ENCODE data around the gene TMEM266.

TMEM266 gene

DNA sequence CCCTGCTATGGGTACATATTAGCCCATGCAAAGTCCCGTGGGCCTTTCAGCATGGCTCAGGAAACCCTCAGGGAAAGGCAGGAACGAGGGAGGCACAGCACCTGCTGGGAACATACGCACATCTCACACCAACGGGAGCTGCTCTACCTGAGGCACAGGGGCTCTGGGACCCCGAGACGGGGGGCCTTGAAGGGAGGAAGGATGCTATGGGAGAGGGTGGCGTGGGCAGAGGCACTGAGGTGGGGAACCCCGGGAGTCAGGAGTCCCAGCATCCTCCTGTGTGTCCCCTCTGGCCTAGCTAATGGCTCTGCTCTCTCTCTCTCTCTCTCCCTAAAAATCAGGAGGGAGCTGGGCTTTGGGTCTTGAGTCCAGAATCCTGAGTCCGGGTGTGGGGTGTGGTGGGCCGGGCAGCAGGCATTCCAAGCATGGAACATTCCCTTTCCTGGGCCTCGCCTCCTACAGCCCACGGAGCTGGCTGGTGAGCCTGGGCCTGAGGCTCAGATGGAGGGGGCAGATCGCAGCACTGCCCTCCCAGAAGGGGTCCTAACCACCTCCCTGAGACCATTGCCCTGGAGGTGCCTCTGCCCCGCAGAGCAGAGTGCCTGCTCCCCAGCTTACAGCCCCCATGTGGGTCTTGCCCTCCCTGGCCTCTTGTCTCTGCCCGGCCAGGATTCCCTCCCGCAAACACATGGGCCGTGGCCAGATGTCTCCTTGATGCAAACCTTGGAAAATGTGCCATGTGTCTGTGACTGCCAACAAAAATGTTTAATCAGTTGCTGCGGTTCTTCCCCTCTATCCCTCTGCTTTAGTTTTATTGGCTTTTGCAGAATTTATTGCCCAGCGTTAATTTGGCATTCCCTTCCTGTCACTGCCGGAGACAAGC is 101.6 kb downstream of the TMEM266 start:
- no peak for DNase-seq (ENCODE audit: low read depth, low spot score)

DNA sequence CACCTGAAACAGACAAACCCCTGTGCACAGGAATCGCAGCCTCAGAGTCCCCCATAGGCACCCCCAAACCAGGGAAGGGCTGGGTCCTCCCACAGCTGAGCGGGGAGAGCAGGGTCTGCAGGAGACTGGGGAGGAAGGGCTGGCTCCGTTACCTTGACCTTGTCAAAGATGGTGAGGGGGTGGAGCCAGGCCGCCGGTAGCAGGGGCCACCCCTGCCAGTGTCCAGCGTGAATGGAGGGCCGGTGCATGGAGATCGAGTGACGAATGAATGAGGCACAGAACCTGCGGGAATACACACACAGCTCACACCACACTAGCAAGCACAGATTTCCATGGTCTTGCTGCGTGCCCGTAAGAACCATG is 102.2 kb downstream of the TMEM266 start:
- no peak for DNase-seq (ENCODE audit: low read depth, low spot score)

- DNase-seq (ENCODE audit: low read depth, low spot score) = no peak
Measured at GRCh38 chr15:76162784-76163456, 103.1 kb downstream of the TMEM266 start.

DNA sequence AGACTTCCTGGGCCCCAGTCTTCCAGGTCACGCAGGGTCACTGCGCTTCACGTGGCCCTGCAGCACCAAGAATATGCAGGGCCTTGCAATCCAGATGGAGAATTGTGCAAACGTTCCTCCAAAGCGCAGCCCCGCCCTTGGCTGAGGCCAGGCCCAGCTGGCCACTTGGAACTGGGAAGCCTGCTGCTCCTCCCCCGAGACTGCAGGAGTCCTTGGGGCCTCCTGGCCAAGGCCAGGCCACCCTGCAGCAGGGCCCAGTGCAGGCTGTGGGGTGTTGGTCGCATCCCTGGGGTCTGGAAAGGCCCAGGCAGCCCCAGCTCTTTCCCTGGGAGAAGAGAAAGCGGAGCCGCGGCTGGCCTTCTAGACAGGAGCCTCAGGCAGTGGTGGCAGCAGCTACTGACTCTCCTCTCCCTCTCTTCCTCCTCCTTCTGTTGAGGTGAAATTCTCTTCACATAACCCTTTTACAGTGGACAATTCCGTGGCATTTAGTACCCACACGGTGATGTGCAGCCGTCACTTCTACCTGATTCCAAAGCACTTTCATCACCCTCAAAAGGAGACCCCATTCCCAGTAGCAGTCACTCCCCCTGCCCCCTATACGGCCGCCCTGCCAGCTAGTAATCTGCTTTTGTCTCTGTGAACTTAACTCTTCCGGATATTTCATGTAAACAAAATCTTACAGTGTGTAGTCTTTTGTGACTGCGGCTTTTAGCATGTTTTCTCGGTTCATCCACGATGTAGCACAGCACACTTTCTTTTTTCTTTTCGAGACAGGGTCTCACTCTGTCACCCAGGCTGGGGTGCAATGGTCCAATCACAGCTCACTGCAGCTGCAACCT is 103.9 kb downstream of the TMEM266 start:
- no peak for DNase-seq (ENCODE audit: low read depth, low spot score)

GRCh38 chr15:76164602-76165001 is 104.8 kb downstream of the TMEM266 start:
- DNase-seq (ENCODE audit: low read depth, low spot score) = no peak

GRCh38 chr15:76165951-76166350 is 106.2 kb downstream of the TMEM266 start:
- DNase-seq (ENCODE audit: low read depth, low spot score) = no peak

- DNase-seq (ENCODE audit: low read depth, low spot score) = no peak
Measured at GRCh38 chr15:76168237-76168984, 108.6 kb downstream of the TMEM266 start.

- DNase-seq (ENCODE audit: low read depth, low spot score) = no peak
Measured at GRCh38 chr15:76169018-76169417, 109.2 kb downstream of the TMEM266 start.

- no peak for DNase-seq (ENCODE audit: low read depth, low spot score)
Measured at GRCh38 chr15:76169911-76170800, 110.4 kb downstream of the TMEM266 start.

DNA sequence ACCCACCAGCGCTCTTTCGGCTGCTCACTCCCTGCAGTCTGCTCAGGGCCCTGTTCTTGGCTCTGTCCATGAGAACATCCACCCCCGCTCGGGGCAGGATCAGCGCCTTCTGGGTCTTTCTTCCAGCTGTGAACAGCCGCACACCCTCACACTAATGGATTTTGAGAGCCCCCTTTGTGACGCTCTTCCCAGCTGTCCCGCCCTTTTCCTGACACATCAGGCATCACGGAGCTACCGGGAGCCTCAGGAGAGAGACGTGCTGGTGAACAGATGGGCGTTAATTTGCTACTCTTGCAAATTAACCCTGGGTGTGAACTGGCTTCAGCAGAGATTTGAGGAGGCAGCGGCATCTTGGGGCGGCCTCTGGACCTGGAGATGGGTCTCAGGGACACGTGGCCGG is 113.0 kb downstream of the TMEM266 start:
- no peak for DNase-seq (ENCODE audit: low read depth, low spot score)

DNA sequence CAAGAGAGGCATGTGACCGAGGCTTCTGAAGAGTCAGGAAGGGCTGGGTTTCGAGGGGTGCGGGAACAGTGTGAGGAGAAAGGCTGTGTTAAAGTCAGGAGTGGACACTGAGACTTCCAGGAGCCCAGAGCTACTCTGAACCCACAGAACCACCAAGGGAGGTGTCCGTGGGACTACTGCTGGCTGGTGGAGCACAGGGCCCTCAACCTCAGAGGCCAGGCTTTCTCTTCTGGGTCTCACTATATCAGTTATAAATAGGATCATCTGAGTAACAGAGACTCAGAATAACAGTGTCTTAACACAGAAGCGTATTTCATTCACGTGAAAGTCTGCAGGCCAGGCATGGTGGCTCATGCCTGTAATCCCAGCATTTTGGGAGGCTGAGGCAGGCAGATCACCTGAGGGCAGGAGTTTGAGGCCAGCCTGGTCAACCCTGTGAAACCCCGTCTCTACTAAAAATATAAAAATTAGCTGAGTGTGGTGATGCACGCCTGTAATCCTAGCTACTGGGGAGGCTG is 113.6 kb downstream of the TMEM266 start:
- no peak for DNase-seq (ENCODE audit: low read depth, low spot score)

GRCh38 chr15:76174654-76175053 is 114.9 kb downstream of the TMEM266 start:
- no peak for DNase-seq (ENCODE audit: low read depth, low spot score)

DNA sequence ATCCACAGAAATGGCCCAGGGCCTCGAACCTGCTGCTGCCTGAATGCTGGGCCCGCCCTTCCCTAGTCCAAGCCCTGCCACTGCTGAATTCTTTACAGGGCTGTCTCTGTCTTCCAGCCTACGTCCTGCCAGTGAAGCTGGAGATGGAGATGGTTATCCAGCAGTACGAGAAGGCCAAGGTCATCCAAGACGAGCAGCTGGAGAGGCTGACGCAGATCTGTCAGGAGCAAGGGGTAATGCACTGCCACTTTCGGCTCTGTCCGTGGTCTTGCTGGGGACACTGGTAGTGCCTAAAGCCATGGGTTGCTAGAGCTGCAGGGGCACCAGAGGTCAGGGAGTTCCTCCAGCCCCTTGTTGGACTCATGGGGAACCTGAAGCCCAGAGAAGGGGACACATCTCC is 115.7 kb downstream of the TMEM266 start:
- no peak for DNase-seq (ENCODE audit: low read depth, low spot score)

DNA sequence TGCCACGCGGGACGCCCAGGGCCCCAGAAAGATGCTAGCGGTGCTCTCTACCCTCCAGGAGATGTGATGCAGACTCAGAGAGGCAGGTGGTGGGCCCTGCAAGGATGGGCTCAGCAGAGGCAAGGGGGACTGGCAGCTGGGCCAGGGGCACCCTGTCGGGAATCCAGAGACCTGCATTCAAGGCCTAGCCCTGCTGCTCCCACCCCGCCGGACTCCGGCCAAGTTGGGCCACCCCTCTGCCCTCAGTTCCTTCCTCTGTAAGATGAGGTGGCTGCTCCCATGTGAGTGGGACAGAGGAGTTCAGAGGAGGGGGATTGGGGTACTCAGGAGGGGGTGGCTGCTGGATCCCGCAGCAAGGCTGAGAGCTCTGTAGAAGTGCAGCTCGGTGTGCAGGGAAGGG is 116.3 kb downstream of the TMEM266 start:
- DNase-seq (ENCODE audit: low read depth, low spot score) = no peak

DNA sequence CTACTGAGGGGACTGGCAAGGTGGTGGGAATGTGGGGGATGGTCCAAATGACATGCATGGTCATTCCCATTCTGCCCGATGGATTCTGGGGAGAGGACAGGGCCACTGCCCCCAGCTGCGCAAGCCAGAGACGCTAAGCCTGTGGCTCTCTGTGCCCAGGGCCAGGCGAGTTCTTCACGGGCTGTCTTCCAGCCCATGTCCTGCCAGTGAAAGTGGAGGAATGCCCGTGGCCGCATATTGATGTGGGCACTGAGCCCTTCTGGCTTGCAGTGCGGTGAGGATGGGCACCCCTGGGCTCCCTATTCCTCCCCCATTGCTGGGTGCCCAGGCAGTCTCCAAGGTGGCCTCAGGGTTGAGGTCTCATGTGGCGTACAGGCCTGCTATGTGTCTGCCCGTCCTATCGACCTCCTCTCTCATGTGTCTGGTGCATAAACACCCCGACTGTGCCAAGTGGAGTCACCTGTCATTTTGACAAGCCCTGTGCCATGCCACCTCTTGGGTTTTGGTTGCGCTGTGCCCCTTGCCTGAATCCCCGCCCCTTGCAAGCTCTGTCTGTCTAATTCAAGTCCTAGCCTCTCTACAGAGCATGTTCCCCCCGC is 116.8 kb downstream of the TMEM266 start:
- no peak for DNase-seq (ENCODE audit: low read depth, low spot score)

DNA sequence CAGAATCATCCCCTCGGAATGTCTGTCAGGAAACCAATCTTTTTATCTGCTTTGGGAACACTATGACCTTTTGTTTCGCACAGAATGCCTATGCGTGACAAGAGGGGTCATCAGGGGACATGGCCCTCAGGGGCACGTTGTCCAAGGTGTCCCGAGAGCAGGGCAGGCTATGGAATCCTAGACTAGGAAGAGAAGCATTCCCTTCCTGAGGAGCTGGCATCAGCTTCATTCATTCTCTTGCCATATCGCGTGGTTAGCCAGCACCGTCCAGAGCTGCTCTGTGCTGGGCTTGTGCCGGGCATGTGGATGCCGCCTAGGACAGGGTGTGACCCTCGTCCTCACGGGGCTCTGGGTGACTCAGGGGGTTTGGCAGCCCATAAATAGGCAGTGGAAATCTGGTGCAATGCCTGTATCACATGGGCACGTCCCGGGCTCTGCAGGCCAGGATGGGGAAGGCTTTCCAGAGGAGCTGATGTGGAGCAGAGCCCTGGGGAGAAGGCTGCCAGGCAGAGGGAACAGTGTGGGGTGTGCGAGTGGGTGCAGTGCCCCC is 117.8 kb downstream of the TMEM266 start:
- no peak for DNase-seq (ENCODE audit: low read depth, low spot score)

- no peak for DNase-seq (ENCODE audit: low read depth, low spot score)
Measured at GRCh38 chr15:76178296-76179000, 118.7 kb downstream of the TMEM266 start.

DNA sequence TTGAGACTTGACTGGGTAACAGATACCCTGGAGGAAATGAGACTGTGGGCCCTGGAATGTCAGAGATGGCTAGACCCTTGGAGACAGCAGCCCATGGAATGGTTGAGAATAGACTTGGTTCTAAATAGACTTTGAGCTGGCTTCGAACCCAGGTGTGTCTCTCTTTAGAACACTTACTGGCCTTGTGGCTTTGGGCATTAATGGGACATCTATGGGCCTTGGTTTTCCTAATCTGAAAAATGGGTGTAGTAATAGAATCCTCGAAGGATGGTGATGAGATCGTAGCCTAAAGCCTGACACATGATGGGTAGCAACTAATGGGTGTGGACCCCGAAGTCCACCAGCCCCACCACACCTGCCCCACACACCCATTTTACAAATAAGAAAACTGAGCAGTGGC is 119.2 kb downstream of the TMEM266 start:
- no peak for DNase-seq (ENCODE audit: low read depth, low spot score)

- DNase-seq (ENCODE audit: low read depth, low spot score) = no peak
Measured at GRCh38 chr15:76180321-76180720, 120.5 kb downstream of the TMEM266 start.
